Measurements from ENCODE around the gene DUOXA1.

GRCh38 chr15:45138814-45139765 lies 9.4 kb upstream of the DUOXA1 start:
- TF ChIP-seq CTCF (conservative IDR thresholded peaks at IDR 0.05 in 1 of 2, IDR thresholded peaks at IDR 0.05 in 1 of 2; ENCODE audit: low read depth in 1 of 2, low read length in 2 of 2): no peak
- no peak for TF ChIP-seq EZH2 (IDR thresholded peaks at IDR 0.05; ENCODE audit: low read length, missing control alignments)
